Liver (tissue), 9 donors: Measurements from ENCODE around the gene SAMD1. TPM values are rescaled to one million over a fixed set of nuclear protein-coding genes. Genes with fewer than 3 reads are reported as not detected.
A peak's percentile ranks its signal among the peaks of the same experiment; 100 is the strongest.

Experiments
- DNase-seq: peaks from one replicate; pipeline ENCODE4 v3.0.0-alpha.2; 2017; ENCODE audit warnings: low spot score
- H3K27ac ChIP-seq, 2 donors: one replicate each; pipeline ENCODE4 v1.7.0; 2013; ENCODE audit warnings: inconsistent platforms in 2 of 2, low read length in 2 of 2, control low read depth in 1 of 2, low read depth in 1 of 2, mild to moderate bottlenecking in 1 of 2
- H3K27me3 ChIP-seq, 4 donors: one replicate each; pipeline versions ENCODE4 v1.6.1 to v1.7.0; 2013; ENCODE audit warnings: low read length in 3 of 4, inconsistent platforms in 1 of 4, mild to moderate bottlenecking in 1 of 4, moderate library complexity in 1 of 4; ENCODE audit not compliant: control insufficient read depth in 4 of 4, insufficient read depth in 4 of 4
- H3K36me3 ChIP-seq, 4 donors: one replicate each; pipeline versions ENCODE4 v1.6.1 to v1.7.0; 2013; ENCODE audit warnings: low read length in 3 of 4, mild to moderate bottlenecking in 3 of 4, low read depth in 1 of 4, moderate library complexity in 1 of 4; ENCODE audit not compliant: control insufficient read depth in 4 of 4, insufficient read depth in 3 of 4
- H3K4me1 ChIP-seq, 4 donors: one replicate each; pipeline versions ENCODE4 v1.6.1 to v1.7.0; 2013; ENCODE audit warnings: low read length in 3 of 4, mild to moderate bottlenecking in 3 of 4, moderate library complexity in 1 of 4; ENCODE audit not compliant: control insufficient read depth in 4 of 4, insufficient read depth in 4 of 4
- H3K4me3 ChIP-seq, 3 donors: one replicate each; pipeline versions ENCODE4 v1.6.1 to v1.7.0; 2013; ENCODE audit warnings: low read length in 3 of 3, control low read depth in 1 of 3, low read depth in 1 of 3, mild to moderate bottlenecking in 1 of 3
- H3K9ac ChIP-seq, 2 donors: one replicate each; pipeline ENCODE4 v1.7.0; 2013; ENCODE audit warnings: low read length in 2 of 2, mild to moderate bottlenecking in 2 of 2, moderate library complexity in 2 of 2, control low read depth in 1 of 2, low read depth in 1 of 2
- H3K9me3 ChIP-seq, 4 donors: one replicate each; pipeline versions ENCODE4 v1.6.1 to v1.7.0; 2013; ENCODE audit warnings: low read length in 3 of 4; ENCODE audit not compliant: control insufficient read depth in 4 of 4
- ATF3 ChIP-seq: IDR thresholded peaks from 2 replicates; pipeline ENCODE4 v1.6.1; 2016; ENCODE audit warnings: antibody characterized with exemption
- CTCF ChIP-seq: fragments of 150-350 bp; IDR thresholded peaks from 2 replicates; pipeline ENCODE4 v1.5.1; 2017; ENCODE audit warnings: improper control_type of control experiment, low read depth, low read length; ENCODE audit not compliant: missing input control
- EGR1 ChIP-seq, 2 donors: IDR thresholded peaks; 2 replicates each; pipeline ENCODE4 v1.6.1; 2016 to 2018; ENCODE audit warnings: antibody characterized with exemption in 2 of 2, low read depth in 2 of 2
- FOXA1 ChIP-seq: IDR thresholded peaks from 2 replicates; pipeline ENCODE4 v1.6.1; 2016; ENCODE audit warnings: antibody characterized with exemption
- FOXA2 ChIP-seq: IDR thresholded peaks from 2 replicates; pipeline ENCODE4 v1.6.1; 2016; ENCODE audit warnings: antibody characterized with exemption
- GABPA ChIP-seq, 2 donors: IDR thresholded peaks in 1 of 2; conservative IDR thresholded peaks in 1 of 2; 2 replicates each; pipeline ENCODE4 v1.6.1; 2016; ENCODE audit warnings: antibody characterized with exemption in 2 of 2, mild to moderate bottlenecking in 1 of 2, moderate library complexity in 1 of 2
- HNF4A ChIP-seq, 2 donors: conservative IDR thresholded peaks; 2 replicates each; pipeline ENCODE4 v1.6.1; 2016; ENCODE audit warnings: antibody characterized with exemption in 2 of 2, mild to moderate bottlenecking in 2 of 2
- HNF4G ChIP-seq: IDR thresholded peaks from 2 replicates; pipeline ENCODE4 v1.6.1; 2016; ENCODE audit warnings: antibody characterized with exemption
- JUND ChIP-seq, 2 donors: IDR thresholded peaks; 2 replicates each; pipeline ENCODE4 v1.6.1; 2016; ENCODE audit warnings: antibody characterized with exemption in 2 of 2
- MAX ChIP-seq: IDR thresholded peaks from 2 replicates; pipeline ENCODE4 v1.6.1; 2016; ENCODE audit warnings: antibody characterized with exemption
- NR2F2 ChIP-seq: IDR thresholded peaks from 2 replicates; pipeline ENCODE4 v1.6.1; 2016; ENCODE audit warnings: antibody characterized with exemption
- RAD21 ChIP-seq, 2 donors: IDR thresholded peaks; 2 replicates each; pipeline ENCODE4 v1.6.1; 2016; ENCODE audit warnings: antibody characterized with exemption in 2 of 2, mild to moderate bottlenecking in 2 of 2
- REST ChIP-seq: IDR thresholded peaks from 2 replicates; pipeline ENCODE4 v1.6.1; 2016; ENCODE audit warnings: antibody characterized with exemption, mild to moderate bottlenecking
- RXRA ChIP-seq, 2 donors: IDR thresholded peaks; 2 replicates each; pipeline ENCODE4 v1.6.1; 2017 to 2018; ENCODE audit warnings: antibody characterized with exemption in 2 of 2, mild to moderate bottlenecking in 1 of 2
- SP1 ChIP-seq: IDR thresholded peaks from 2 replicates; pipeline ENCODE4 v1.6.1; 2018; ENCODE audit warnings: antibody characterized with exemption, mild to moderate bottlenecking
- TAF1 ChIP-seq: conservative IDR thresholded peaks from 2 replicates; pipeline ENCODE4 v1.6.1; 2016; ENCODE audit warnings: antibody characterized with exemption, mild to moderate bottlenecking
- YY1 ChIP-seq: IDR thresholded peaks from 2 replicates; pipeline ENCODE4 v1.6.1; 2016; ENCODE audit warnings: antibody characterized with exemption, mild to moderate bottlenecking
- ZBTB33 ChIP-seq: IDR thresholded peaks from 2 replicates; pipeline ENCODE4 v1.6.1; 2016; ENCODE audit warnings: antibody characterized with exemption
- WGBS: extraction: QIAGEN DNeasy Blood & Tissue Kit; methylation state at CpG from one replicate; pipeline ENCODE4 v1.1.7; 2013; 5-methylcytosine and 5-hydroxymethylcytosine counted together
- polyA plus RNA-seq, 2 donors: library from polyadenylated mRNA; stranded (reverse) in 1 of 2; unstranded in 1 of 2; fragments of 200-250 nt in 1 of 2; fragments of >200 nt in 1 of 2; fragmentation: Nextera tagmentation in 1 of 2; extraction: Ambion mirVana in 1 of 2; gene quantifications; one replicate each; pipeline versions ENCODE4 v1.2.1 to v1.2.3, GENCODE V29; 2013 to 2015
- total RNA-seq, 2 donors: library from RNA; depleted of rRNA; stranded (reverse); fragments of >200 nt; gene quantifications; one replicate each; pipeline ENCODE4 v1.2.3, GENCODE V29; 2014
- donor health status: healthy.
- donor health status: healthy.
- donor health status: healthy.
- donor health status: healthy.
- donor health status: healthy.

Gene SAMD1
- total and polyA plus RNA-seq, 4 donors, result 2.1 to 33.0 (median 9.0) TPM

- WGBS, result 36% methylated on average over 16 of the region's 16 CpGs
- no peak for TF ChIP-seq MAX
- no peak for TF ChIP-seq REST
- TF ChIP-seq YY1, result no peak
- no peak for TF ChIP-seq SP1
- TF ChIP-seq ATF3, result no peak
- no peak for TF ChIP-seq EGR1 (IDR thresholded peaks at IDR 0.05; ENCODE audit: low read depth in 2 of 2)
- TF ChIP-seq ZBTB33, result no peak
- no peak for TF ChIP-seq NR2F2
- TF ChIP-seq RAD21 (IDR thresholded peaks at IDR 0.05), result no peak
- no peak for TF ChIP-seq FOXA2
- TF ChIP-seq HNF4A (conservative IDR thresholded peaks at IDR 0.05), result no peak
- no peak for TF ChIP-seq TAF1
- TF ChIP-seq HNF4G, result no peak
- TF ChIP-seq GABPA (IDR thresholded peaks at IDR 0.05 in 1 of 2, conservative IDR thresholded peaks at IDR 0.05 in 1 of 2), result no peak
- peaks cover 7 to 21% (median 12%) of the 10 kb centered on the region in 4 donors for H3K4me1 ChIP-seq
- peaks cover 0 to 5% (median 3%) of the 10 kb centered on the region in 4 donors for H3K9me3 ChIP-seq
- no peak overlapping the region for H3K9ac ChIP-seq
- H3K4me3 ChIP-seq, result peak overlapping the region in 1 of 3 donors; percentile 89
- H3K27ac ChIP-seq, result no peak overlapping the region
- peaks cover 0 to 1% (median 0%) of the 10 kb centered on the region in 4 donors for H3K36me3 ChIP-seq
- no peaks in the 10 kb centered on the region for H3K27me3 ChIP-seq
- no peak for DNase-seq
Observed at GRCh38 chr19:14089412-14089661, 1.2 kb downstream of the SAMD1 start.

GRCh38 chr19:14088634-14089411 is 1.7 kb downstream of the SAMD1 start:
- Histone ChIP-seq H3K36me3 (peaks cover 0 to 1% (median 0%) of the 10 kb centered on the region in 4 donors), H3K4me3 (no peak overlapping the region), H3K27ac (no peak overlapping the region), H3K9ac (no peak overlapping the region), H3K9me3 (peaks cover 0 to 5% (median 3%) of the 10 kb centered on the region in 4 donors), H3K27me3 (no peaks in the 10 kb centered on the region), H3K4me1 (peaks cover 7 to 21% (median 12%) of the 10 kb centered on the region in 4 donors)
- DNase-seq, result no peak
- WGBS, result 94% methylated on average over 30 of the region's 30 CpGs
- TF ChIP-seq RAD21 (IDR thresholded peaks at IDR 0.05) (no peak), GABPA (IDR thresholded peaks at IDR 0.05 in 1 of 2, conservative IDR thresholded peaks at IDR 0.05 in 1 of 2) (no peak), REST (no peak), FOXA2 (no peak), NR2F2 (no peak), CTCF (no peak), FOXA1 (no peak), ZBTB33 (no peak), RXRA (IDR thresholded peaks at IDR 0.05) (no peak), TAF1 (no peak), HNF4G (no peak), JUND (IDR thresholded peaks at IDR 0.05) (no peak)
